ENCODE measurements around the gene CDK19. TPM values are rescaled to one million over a fixed set of nuclear protein-coding genes. Genes with fewer than 3 reads are reported as not detected.
A peak's percentile ranks its signal among the peaks of the same experiment; 100 is the strongest.

CDK19 gene
- total and polyA plus RNA-seq, 2 donors (not counting 1 experiment from before 2014, with no cell fraction given): 11.2 to 11.3 TPM

- no peak overlapping the region for H3K4me2 ChIP-seq (ENCODE audit: extremely low read depth, insufficient read depth, low read length)
- H3K9me3 ChIP-seq (ENCODE audit: control insufficient read depth, insufficient read depth, low read depth, low read length): no peaks in the 10 kb centered on the region
- TF ChIP-seq EZH2 (IDR thresholded peaks at IDR 0.05; ENCODE audit: low read length, missing control alignments) (no peak), CTCF (conservative IDR thresholded peaks at IDR 0.05 in 1 of 2, IDR thresholded peaks at IDR 0.05 in 1 of 2; ENCODE audit: low read depth in 1 of 2, low read length in 2 of 2) (no peak)
- H3K36me3 ChIP-seq (ENCODE audit: control insufficient read depth, insufficient read depth, low read length): peaks cover 2% of the 10 kb centered on the region
- no peaks in the 10 kb centered on the region for H3K79me2 ChIP-seq (ENCODE audit: control insufficient read depth, insufficient read depth, low read length)
- H3K27ac ChIP-seq (ENCODE audit: insufficient read depth, low read length): no peak overlapping the region
- no peaks in the 10 kb centered on the region for H4K20me1 ChIP-seq (ENCODE audit: control insufficient read depth, extremely low read depth, insufficient read depth, low read length)
- H3K27me3 ChIP-seq (ENCODE audit: control insufficient read depth, insufficient read depth, low read length): no peaks in the 10 kb centered on the region
- no peak overlapping the region for H3K4me3 ChIP-seq (replicated peaks in 1 of 4; ENCODE audit: control extremely low read depth in 1 of 4, insufficient read depth in 1 of 4, low read depth in 3 of 4, low read length in 4 of 4)
- no peaks in the 10 kb centered on the region for H3K4me1 ChIP-seq (ENCODE audit: control insufficient read depth, extremely low read depth, insufficient read depth, low read length)
- H2AFZ ChIP-seq (ENCODE audit: low read length): no peak overlapping the region
- no peak overlapping the region for H3K9ac ChIP-seq (ENCODE audit: insufficient read depth, low read length)
- no peak for DNase-seq (ENCODE audit: low read depth in 2 of 2)
These were observed 164.5 kb downstream of the CDK19 start for GRCh38 chr6:110650755-110651154.

- TF ChIP-seq CTCF (conservative IDR thresholded peaks at IDR 0.05 in 1 of 2, IDR thresholded peaks at IDR 0.05 in 1 of 2; ENCODE audit: low read depth in 1 of 2, low read length in 2 of 2): no peak
- no peak for TF ChIP-seq EZH2 (IDR thresholded peaks at IDR 0.05; ENCODE audit: low read length, missing control alignments)
- no peaks in the 10 kb centered on the region for H3K27me3 ChIP-seq (ENCODE audit: control insufficient read depth, insufficient read depth, low read length)
These were observed 165.6 kb downstream of the CDK19 start for GRCh38 chr6:110649704-110650103.

GRCh38 chr6:110646951-110647910 is 168.0 kb downstream of the CDK19 start:
- no peaks in the 10 kb centered on the region for H3K27me3 ChIP-seq (ENCODE audit: control insufficient read depth, insufficient read depth, low read length)
- H3K4me1 ChIP-seq (ENCODE audit: control insufficient read depth, extremely low read depth, insufficient read depth, low read length): no peaks in the 10 kb centered on the region
- H2AFZ ChIP-seq (ENCODE audit: low read length): no peak overlapping the region
- peaks cover 2% of the 10 kb centered on the region for H3K36me3 ChIP-seq (ENCODE audit: control insufficient read depth, insufficient read depth, low read length)
- no peak for DNase-seq (ENCODE audit: low read depth in 2 of 2)
- no peak overlapping the region for H3K4me2 ChIP-seq (ENCODE audit: extremely low read depth, insufficient read depth, low read length)
- TF ChIP-seq EZH2 (IDR thresholded peaks at IDR 0.05; ENCODE audit: low read length, missing control alignments) (no peak), CTCF (conservative IDR thresholded peaks at IDR 0.05 in 1 of 2, IDR thresholded peaks at IDR 0.05 in 1 of 2; ENCODE audit: low read depth in 1 of 2, low read length in 2 of 2) (peak; percentile 37 to 54)
- no peaks in the 10 kb centered on the region for H3K9me3 ChIP-seq (ENCODE audit: control insufficient read depth, insufficient read depth, low read depth, low read length)
- no peaks in the 10 kb centered on the region for H4K20me1 ChIP-seq (ENCODE audit: control insufficient read depth, extremely low read depth, insufficient read depth, low read length)
- H3K27ac ChIP-seq (ENCODE audit: insufficient read depth, low read length): no peak overlapping the region
- H3K9ac ChIP-seq (ENCODE audit: insufficient read depth, low read length): no peak overlapping the region
- H3K79me2 ChIP-seq (ENCODE audit: control insufficient read depth, insufficient read depth, low read length): no peaks in the 10 kb centered on the region
- no peak overlapping the region for H3K4me3 ChIP-seq (replicated peaks in 1 of 4; ENCODE audit: control extremely low read depth in 1 of 4, insufficient read depth in 1 of 4, low read depth in 3 of 4, low read length in 4 of 4)

More at GRCh38 chr6:110649704-110650103, 165.6 kb downstream of the CDK19 start:
- no peaks in the 10 kb centered on the region for H3K79me2 ChIP-seq (ENCODE audit: control insufficient read depth, insufficient read depth, low read length)
- H3K27ac ChIP-seq (ENCODE audit: insufficient read depth, low read length): no peak overlapping the region
- no peaks in the 10 kb centered on the region for H4K20me1 ChIP-seq (ENCODE audit: control insufficient read depth, extremely low read depth, insufficient read depth, low read length)
- no peak overlapping the region for H3K4me2 ChIP-seq (ENCODE audit: extremely low read depth, insufficient read depth, low read length)
- H3K36me3 ChIP-seq (ENCODE audit: control insufficient read depth, insufficient read depth, low read length): peaks cover 2% of the 10 kb centered on the region
- no peaks in the 10 kb centered on the region for H3K9me3 ChIP-seq (ENCODE audit: control insufficient read depth, insufficient read depth, low read depth, low read length)
- H2AFZ ChIP-seq (ENCODE audit: low read length): no peak overlapping the region
- H3K4me1 ChIP-seq (ENCODE audit: control insufficient read depth, extremely low read depth, insufficient read depth, low read length): no peaks in the 10 kb centered on the region
- DNase-seq (ENCODE audit: low read depth in 2 of 2): no peak
- no peak overlapping the region for H3K4me3 ChIP-seq (replicated peaks in 1 of 4; ENCODE audit: control extremely low read depth in 1 of 4, insufficient read depth in 1 of 4, low read depth in 3 of 4, low read length in 4 of 4)
- no peak overlapping the region for H3K9ac ChIP-seq (ENCODE audit: insufficient read depth, low read length)
